Mesothelial cell of epicardium (in vitro differentiated cells): ENCODE measurements around the gene NUP210. TPM values are rescaled to one million over a fixed set of nuclear protein-coding genes. Genes with fewer than 3 reads are reported as not detected.
"Not testable (repeated sequence)": the region's sequence is repeated elsewhere in the genome, so short reads cannot be mapped to it uniquely, and the experiment has no call there.

Experiments used
- DNase-seq, 2 experiments: peaks; one replicate each; pipeline ENCODE4 v3.0.0; 2021; ENCODE audit warnings: low spot score in 2 of 2; ENCODE audit not compliant: unreplicated experiment in 2 of 2
- H3K27ac Mint-ChIP-seq: 2 replicates; pipeline ENCODE4 v1.8.0; 2021; ENCODE audit warnings: mixed read lengths
- H3K27me3 Mint-ChIP-seq: 2 replicates; pipeline ENCODE4 v1.8.0; 2021; ENCODE audit warnings: low read depth, mixed read lengths
- H3K36me3 Mint-ChIP-seq: 2 replicates; pipeline ENCODE4 v1.8.0; 2021; ENCODE audit warnings: mixed read lengths
- H3K4me1 Mint-ChIP-seq: 2 replicates; pipeline ENCODE4 v1.8.0; 2021; ENCODE audit warnings: mixed read lengths
- H3K4me3 Mint-ChIP-seq: 2 replicates; pipeline ENCODE4 v1.8.0; 2021; ENCODE audit warnings: mild to moderate bottlenecking, moderate library complexity, mixed read lengths
- H3K9me3 Mint-ChIP-seq: 2 replicates; pipeline ENCODE4 v1.8.0; 2021; ENCODE audit warnings: mixed read lengths
- CTCF ChIP-seq: fragments of 200-600 bp; sonication (generic); IDR thresholded peaks from one replicate; pipeline ENCODE4 v1.5.0; 2021; ENCODE audit warnings: antibody characterized with exemption; ENCODE audit not compliant: unreplicated experiment
- total RNA-seq: library from RNA; stranded (reverse); gene quantifications from 3 replicates; pipeline ENCODE4 v1.2.1, GENCODE V29; 2021

The NUP210 gene
- total RNA-seq, 1 donor from 2014 or later = 27.9 TPM

DNA sequence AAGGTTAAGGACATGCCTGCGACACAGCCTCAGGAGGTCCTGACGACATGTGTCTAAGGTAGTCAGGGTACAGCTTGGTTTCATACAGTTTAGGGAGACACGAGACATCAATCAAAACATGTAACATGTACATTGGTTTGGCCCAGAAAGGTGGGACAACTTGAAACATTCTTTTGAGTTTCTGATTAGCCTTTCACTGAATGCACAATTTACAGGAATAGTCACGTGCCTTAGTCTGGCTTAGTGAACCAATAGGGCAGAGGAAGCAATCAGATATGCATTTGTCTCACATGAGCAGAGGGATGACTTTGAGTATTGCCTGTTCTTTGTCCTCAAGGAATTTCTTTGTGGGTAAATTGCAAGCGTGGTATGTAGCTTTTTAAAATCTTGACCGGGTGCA, 35.5 kb upstream of the NUP210 start:
- no peak for TF ChIP-seq CTCF
- Mint-ChIP-seq H3K36me3 (no peaks in the 10 kb centered on the region), H3K4me3 (no peak overlapping the region), H3K27me3 (no peaks in the 10 kb centered on the region), H3K4me1 (peaks cover 17% of the 10 kb centered on the region), H3K9me3 (no peaks in the 10 kb centered on the region), H3K27ac (peak overlapping the region; percentile 88)
- DNase-seq = no peak

DNA sequence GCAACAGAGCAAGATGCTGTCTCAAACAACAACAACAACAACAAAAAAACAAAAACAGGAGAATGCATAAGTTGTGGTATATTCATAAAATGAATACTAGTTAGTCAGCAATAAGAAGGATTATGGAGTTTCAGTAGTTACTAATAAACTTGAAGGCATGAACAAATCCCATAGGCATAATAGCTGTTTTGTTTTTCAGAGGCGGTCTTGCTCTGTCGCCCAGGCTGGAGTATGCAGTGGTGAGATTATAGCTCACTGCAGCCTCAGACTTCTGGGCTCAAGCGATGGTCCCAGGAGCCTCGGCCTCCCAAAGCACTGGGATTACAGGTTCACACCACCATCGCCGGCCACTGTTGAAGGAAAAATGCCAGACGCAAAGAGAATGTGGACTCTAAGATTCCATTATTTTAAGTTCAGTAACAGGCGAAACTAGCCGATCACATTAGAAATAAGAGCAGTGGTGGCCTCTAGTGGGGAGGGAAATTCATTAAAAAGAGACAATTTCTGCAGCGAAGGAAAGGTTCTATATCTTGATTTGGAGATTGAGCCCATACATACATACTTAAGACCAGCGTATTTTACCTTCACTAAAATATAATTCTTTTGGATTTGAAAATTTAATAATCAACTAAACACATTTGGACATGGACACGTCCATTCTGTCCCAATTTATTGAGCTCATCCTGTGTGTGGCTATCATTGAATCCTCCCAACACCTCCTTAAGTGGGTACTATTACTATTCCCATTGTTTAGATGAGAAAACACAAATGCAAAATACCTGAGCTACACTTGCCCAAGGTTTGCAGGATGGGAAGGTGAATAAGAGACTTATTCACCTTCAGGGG, 32.6 kb upstream of the NUP210 start:
- no peaks in the 10 kb centered on the region for H3K9me3 Mint-ChIP-seq
- peak in 1 of 2 experiments; percentile 42 for DNase-seq
- H3K27me3 Mint-ChIP-seq = no peaks in the 10 kb centered on the region
- H3K27ac Mint-ChIP-seq = peak overlapping the region; percentile 92
- peaks cover 17% of the 10 kb centered on the region for H3K4me1 Mint-ChIP-seq
- peak overlapping the region; percentile 77 for H3K4me3 Mint-ChIP-seq
- H3K36me3 Mint-ChIP-seq = no peaks in the 10 kb centered on the region
- peak; percentile 36 for TF ChIP-seq CTCF

DNA sequence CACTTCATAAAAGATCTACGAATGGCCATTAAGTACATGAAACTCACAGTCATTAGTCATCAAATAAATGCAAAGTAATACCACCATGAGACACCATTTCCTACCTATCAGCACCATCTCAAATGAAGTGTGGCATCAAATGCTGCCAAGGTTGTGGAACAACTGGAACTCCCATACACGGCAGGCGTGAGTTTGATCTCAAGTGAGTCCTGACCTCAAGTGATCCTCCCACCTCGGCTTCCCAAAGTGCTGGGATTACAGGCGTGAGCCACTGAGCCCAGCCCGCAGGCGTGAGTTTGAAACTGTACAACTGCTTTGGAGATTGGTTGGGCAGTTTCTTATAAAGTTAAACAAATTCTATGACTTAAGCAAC, 31.2 kb upstream of the NUP210 start:
- peak overlapping the region; percentile 77 for H3K4me3 Mint-ChIP-seq
- no peak for TF ChIP-seq CTCF
- H3K4me1 Mint-ChIP-seq = peaks cover 17% of the 10 kb centered on the region
- H3K36me3 Mint-ChIP-seq = peaks cover under 1% of the 10 kb centered on the region
- H3K9me3 Mint-ChIP-seq = peaks cover 1% of the 10 kb centered on the region
- H3K27ac Mint-ChIP-seq = peak overlapping the region; percentile 92
- H3K27me3 Mint-ChIP-seq = no peaks in the 10 kb centered on the region
- no peak for DNase-seq

DNA sequence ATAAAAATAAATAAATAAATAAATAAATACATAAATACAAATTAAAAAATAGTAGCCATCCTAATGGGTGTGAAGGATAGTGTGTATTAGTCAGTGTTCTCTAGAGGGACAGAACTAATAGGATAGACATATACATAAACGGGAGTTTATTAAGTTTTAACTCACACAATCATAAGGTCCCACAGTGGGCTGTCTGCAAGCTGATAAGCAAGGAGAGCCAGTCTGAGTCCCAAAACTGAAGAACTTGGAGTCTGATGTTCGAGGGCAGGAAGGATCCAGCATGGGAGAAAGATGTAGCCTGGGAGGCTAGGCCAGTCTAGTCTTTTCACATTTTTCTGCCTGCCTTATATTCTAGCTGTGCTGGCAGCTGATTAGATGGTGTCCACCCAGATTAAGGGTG, 22.8 kb upstream of the NUP210 start:
- not testable (repeated sequence) for DNase-seq, H3K4me1 Mint-ChIP-seq, H3K27ac Mint-ChIP-seq, H3K4me3 Mint-ChIP-seq, H3K9me3 Mint-ChIP-seq, H3K36me3 Mint-ChIP-seq, H3K27me3 Mint-ChIP-seq

DNA sequence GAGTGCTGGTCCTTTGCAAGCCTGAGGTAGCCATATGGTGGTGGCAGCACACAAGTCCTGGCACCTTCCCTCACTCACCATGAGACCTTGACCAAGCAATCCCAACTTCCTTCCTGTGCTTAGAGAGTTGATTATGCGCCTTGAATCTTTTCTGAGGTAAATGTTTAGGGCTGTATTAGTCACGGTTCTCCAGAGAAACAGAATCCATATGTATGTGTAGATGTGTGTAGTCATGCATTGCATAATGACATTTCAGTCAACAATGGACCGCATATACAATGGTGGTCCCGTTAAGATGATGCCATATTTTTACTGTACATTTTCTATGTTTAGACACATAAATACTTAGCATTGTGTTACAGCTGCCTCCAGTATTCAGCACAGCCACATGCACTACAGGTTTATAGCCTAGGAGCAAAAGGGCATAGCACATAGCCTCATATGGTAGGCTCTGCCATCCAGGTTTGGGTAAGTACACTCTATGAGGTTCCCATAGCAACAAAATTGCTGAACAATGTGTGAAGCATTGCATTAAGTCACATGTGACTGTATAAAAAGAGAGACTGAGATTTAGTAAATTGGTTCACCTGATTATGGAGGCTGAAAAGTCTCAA, 20.2 kb upstream of the NUP210 start:
- Mint-ChIP-seq H3K4me1 (no peaks in the 10 kb centered on the region), H3K36me3 (peaks cover 2% of the 10 kb centered on the region), H3K9me3 (peaks cover 2% of the 10 kb centered on the region), H3K27me3 (peaks cover 11% of the 10 kb centered on the region), H3K4me3 (no peak overlapping the region), H3K27ac (no peak overlapping the region)
- DNase-seq = no peak
- TF ChIP-seq CTCF = no peak

- H3K9me3 Mint-ChIP-seq, H3K4me1 Mint-ChIP-seq, DNase-seq, H3K4me3 Mint-ChIP-seq, H3K36me3 Mint-ChIP-seq, H3K27ac Mint-ChIP-seq: not testable (repeated sequence)
- peaks cover 11% of the 10 kb centered on the region for H3K27me3 Mint-ChIP-seq
These were observed 16.1 kb upstream of the NUP210 start for GRCh38 chr3:13436213-13436612.
